ENCODE data around the gene PDE7B.

DNA sequence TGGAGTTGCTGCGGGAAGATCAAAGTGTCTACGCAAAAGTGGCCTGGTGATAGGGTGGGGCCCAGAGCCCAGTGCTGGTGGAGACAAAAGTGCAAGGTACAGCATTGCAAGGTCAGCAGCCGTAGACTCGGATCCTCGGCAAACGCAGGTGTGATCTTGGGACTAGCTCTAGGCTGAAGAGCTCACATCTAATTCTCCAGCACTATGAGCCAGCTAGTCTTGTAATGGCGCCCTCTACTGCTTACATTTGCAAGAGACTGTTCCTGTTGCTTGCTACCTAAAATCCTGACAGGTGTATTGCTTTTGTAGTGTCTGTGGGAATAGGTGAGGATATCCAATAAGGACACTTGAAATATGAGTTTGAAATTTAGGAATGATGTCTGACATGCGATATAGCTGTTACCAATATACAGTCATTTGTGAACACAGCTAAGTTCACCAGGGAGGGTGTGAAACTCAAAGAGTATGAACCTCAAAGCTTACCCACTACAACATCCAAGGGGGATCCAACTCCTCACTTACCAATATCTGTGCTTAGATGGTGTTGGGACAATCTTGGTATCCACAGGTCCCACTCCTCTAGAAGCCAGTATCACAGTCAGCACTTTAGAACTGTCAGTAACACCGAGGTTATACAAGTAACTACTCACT is 58.4 kb downstream of the PDE7B start:
- TF ChIP-seq, protein P1, sequence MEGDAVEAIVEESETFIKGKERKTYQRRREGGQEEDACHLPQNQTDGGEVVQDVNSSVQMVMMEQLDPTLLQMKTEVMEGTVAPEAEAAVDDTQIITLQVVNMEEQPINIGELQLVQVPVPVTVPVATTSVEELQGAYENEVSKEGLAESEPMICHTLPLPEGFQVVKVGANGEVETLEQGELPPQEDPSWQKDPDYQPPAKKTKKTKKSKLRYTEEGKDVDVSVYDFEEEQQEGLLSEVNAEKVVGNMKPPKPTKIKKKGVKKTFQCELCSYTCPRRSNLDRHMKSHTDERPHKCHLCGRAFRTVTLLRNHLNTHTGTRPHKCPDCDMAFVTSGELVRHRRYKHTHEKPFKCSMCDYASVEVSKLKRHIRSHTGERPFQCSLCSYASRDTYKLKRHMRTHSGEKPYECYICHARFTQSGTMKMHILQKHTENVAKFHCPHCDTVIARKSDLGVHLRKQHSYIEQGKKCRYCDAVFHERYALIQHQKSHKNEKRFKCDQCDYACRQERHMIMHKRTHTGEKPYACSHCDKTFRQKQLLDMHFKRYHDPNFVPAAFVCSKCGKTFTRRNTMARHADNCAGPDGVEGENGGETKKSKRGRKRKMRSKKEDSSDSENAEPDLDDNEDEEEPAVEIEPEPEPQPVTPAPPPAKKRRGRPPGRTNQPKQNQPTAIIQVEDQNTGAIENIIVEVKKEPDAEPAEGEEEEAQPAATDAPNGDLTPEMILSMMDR (conservative IDR thresholded peaks at IDR 0.05; ENCODE audit: low read length) = peak; percentile 95
- TF ChIP-seq EZH2phosphoT487 (IDR thresholded peaks at IDR 0.05; ENCODE audit: borderline replicate concordance) = no peak
